ENCODE data around the gene SHLD1. TPM values are rescaled to one million over a fixed set of nuclear protein-coding genes. Genes with fewer than 3 reads are reported as not detected.
A peak's percentile ranks its signal among the peaks of the same experiment; 100 is the strongest.
"Not testable (repeated sequence)": the region's sequence is repeated elsewhere in the genome, so short reads cannot be mapped to it uniquely, and the experiment has no call there.

The SHLD1 gene, protein sequence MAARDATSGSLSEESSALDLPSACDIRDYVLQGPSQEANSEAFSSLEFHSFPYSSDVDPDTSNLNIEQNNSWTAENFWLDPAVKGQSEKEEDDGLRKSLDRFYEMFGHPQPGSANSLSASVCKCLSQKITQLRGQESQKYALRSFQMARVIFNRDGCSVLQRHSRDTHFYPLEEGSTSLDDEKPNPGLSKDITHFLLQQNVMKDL
- 12.5 TPM for total RNA-seq

- Histone ChIP-seq H3K4me1 (ENCODE audit: control insufficient read depth in 3 of 3, insufficient read depth in 3 of 3, low read length in 3 of 3) (peaks cover 0 to 5% (median 0%) of the 10 kb centered on the region in 3 donors), H3K9me3 (ENCODE audit: control insufficient read depth in 3 of 3, low read length in 3 of 3) (no peaks in the 10 kb centered on the region), H3K27me3 (ENCODE audit: control insufficient read depth in 3 of 3, insufficient read depth in 3 of 3, low read length in 3 of 3) (no peaks in the 10 kb centered on the region), H3K36me3 (ENCODE audit: control insufficient read depth in 3 of 3, insufficient read depth in 3 of 3, low read length in 3 of 3) (no peaks in the 10 kb centered on the region), H3K4me3 (ENCODE audit: low read length in 3 of 3) (peak within 1 kb of the TSS; percentile 76 to 93 (median 86)), H3K27ac (ENCODE audit: low read depth, low read length) (peak within 1 kb of the TSS; percentile 32), H3K9ac (ENCODE audit: low read depth in 1 of 3, low read length in 3 of 3) (peak within 1 kb of the TSS; percentile 71 to 80 (median 77))
Measured at GRCh38 chr20:5749952-5750779, at the start of gene SHLD1. TSS of gene SHLD1 (plus strand) at chr20:5750401. CDS start at chr20:5772866, 22,465 bp downstream.

DNA sequence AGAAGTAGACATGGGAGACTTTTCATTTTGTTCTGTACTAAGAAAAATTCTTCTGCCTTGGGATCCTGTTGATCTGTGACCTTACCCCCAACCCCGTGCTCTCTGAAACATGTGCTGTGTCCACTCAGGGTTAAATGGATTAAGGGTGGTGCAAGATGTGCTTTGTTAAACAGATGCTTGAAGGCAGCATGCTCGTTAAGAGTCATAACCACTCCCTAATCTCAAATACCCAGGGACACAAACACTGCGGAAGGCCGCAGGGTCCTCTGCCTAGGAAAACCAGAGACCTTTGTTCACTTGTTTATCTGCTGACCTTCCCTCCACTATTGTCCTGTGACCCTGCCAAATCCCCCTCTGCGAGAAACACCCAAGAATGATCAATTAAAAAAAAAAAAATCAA is 47.9 kb upstream of the SHLD1 start:
- H3K4me3 ChIP-seq (ENCODE audit: low read length in 3 of 3); H3K4me1 ChIP-seq (ENCODE audit: control insufficient read depth in 3 of 3, insufficient read depth in 3 of 3, low read length in 3 of 3); H3K27me3 ChIP-seq (ENCODE audit: control insufficient read depth in 3 of 3, insufficient read depth in 3 of 3, low read length in 3 of 3); H3K27ac ChIP-seq (ENCODE audit: low read depth, low read length); H3K9ac ChIP-seq (ENCODE audit: low read depth in 1 of 3, low read length in 3 of 3); H3K9me3 ChIP-seq (ENCODE audit: control insufficient read depth in 3 of 3, low read length in 3 of 3); H3K36me3 ChIP-seq (ENCODE audit: control insufficient read depth in 3 of 3, insufficient read depth in 3 of 3, low read length in 3 of 3): not testable (repeated sequence)

DNA sequence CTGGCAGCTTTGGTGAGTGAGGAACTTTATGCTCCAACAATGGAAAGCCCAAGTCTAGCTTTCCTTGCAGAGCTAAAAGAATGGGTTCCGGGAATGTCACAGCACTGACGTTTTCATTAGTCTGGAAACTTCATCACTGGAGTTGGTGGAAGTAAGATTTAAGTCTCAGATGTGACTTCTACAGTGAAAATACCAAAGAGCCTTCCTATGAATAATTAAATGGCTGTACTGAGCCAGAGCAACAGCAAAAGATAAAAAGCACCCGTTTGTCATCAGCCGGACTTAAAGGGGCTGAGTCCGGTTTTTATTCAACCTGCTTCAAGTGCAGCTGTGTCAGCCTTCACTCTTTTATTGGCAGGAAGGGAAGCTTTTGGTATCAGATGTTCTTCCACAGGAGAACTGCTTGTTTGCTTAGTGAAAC is 46.5 kb upstream of the SHLD1 start:
- Histone ChIP-seq H3K4me3 (ENCODE audit: low read length in 3 of 3) (no peak overlapping the region), H3K27ac (ENCODE audit: low read depth, low read length) (no peak overlapping the region), H3K4me1 (ENCODE audit: control insufficient read depth in 3 of 3, insufficient read depth in 3 of 3, low read length in 3 of 3) (no peaks in the 10 kb centered on the region), H3K9ac (ENCODE audit: low read depth in 1 of 3, low read length in 3 of 3) (no peak overlapping the region), H3K36me3 (ENCODE audit: control insufficient read depth in 3 of 3, insufficient read depth in 3 of 3, low read length in 3 of 3) (no peaks in the 10 kb centered on the region), H3K27me3 (ENCODE audit: control insufficient read depth in 3 of 3, insufficient read depth in 3 of 3, low read length in 3 of 3) (no peaks in the 10 kb centered on the region), H3K9me3 (ENCODE audit: control insufficient read depth in 3 of 3, low read length in 3 of 3) (no peaks in the 10 kb centered on the region)

- Histone ChIP-seq H3K36me3 (ENCODE audit: control insufficient read depth in 3 of 3, insufficient read depth in 3 of 3, low read length in 3 of 3) (no peaks in the 10 kb centered on the region), H3K9me3 (ENCODE audit: control insufficient read depth in 3 of 3, low read length in 3 of 3) (no peaks in the 10 kb centered on the region), H3K4me3 (ENCODE audit: low read length in 3 of 3) (no peak overlapping the region), H3K27ac (ENCODE audit: low read depth, low read length) (no peak overlapping the region), H3K27me3 (ENCODE audit: control insufficient read depth in 3 of 3, insufficient read depth in 3 of 3, low read length in 3 of 3) (no peaks in the 10 kb centered on the region), H3K9ac (ENCODE audit: low read depth in 1 of 3, low read length in 3 of 3) (no peak overlapping the region), H3K4me1 (ENCODE audit: control insufficient read depth in 3 of 3, insufficient read depth in 3 of 3, low read length in 3 of 3) (peaks cover 0 to 8% (median 0%) of the 10 kb centered on the region in 3 donors)
Measured at GRCh38 chr20:5705827-5706226, 44.4 kb upstream of the SHLD1 start.

DNA sequence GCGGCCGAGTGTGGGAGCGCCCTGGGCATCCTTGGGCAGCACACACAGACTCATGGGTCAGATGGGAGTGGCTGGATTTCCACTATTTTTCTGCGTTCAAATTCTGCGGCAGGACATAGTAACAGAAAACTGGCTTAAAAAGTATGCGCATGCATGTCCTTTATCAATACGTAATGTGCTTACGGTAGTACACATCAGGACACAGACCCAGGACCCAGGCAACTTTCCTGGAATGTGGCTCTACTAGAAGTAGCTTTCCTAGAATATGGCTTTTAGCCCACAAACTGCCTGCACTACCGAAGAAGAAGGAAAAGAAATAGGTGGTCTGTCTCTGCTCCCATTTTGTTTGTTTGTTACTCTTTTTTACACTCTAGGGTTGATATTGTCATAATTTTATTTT is 43.4 kb upstream of the SHLD1 start:
- no peak overlapping the region for H3K9ac ChIP-seq (ENCODE audit: low read depth in 1 of 3, low read length in 3 of 3)
- H3K27me3 ChIP-seq (ENCODE audit: control insufficient read depth in 3 of 3, insufficient read depth in 3 of 3, low read length in 3 of 3), result no peaks in the 10 kb centered on the region
- no peak overlapping the region for H3K27ac ChIP-seq (ENCODE audit: low read depth, low read length)
- H3K4me1 ChIP-seq (ENCODE audit: control insufficient read depth in 3 of 3, insufficient read depth in 3 of 3, low read length in 3 of 3), result peaks cover 0 to 10% (median 0%) of the 10 kb centered on the region in 3 donors
- no peaks in the 10 kb centered on the region for H3K9me3 ChIP-seq (ENCODE audit: control insufficient read depth in 3 of 3, low read length in 3 of 3)
- no peak overlapping the region for H3K4me3 ChIP-seq (ENCODE audit: low read length in 3 of 3)
- H3K36me3 ChIP-seq (ENCODE audit: control insufficient read depth in 3 of 3, insufficient read depth in 3 of 3, low read length in 3 of 3), result no peaks in the 10 kb centered on the region

DNA sequence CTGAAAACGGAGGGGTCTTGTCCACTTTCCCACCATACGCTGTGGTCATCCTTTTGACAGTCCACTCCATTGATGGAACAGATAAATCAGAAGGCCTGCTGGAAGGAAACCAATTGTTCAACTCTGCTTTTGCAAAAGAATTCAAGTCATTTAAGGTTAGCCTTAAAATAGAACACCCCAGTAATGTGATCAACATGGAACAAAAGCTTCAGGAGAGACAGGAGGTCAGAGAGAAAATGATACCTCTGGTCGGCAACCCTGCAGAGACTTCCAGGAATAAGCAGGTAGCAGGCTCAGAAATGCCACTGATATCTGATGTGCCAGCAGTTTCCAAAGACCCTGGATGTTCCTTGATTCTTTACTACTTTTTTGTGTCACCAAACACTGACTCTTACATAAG is 39.6 kb upstream of the SHLD1 start:
- no peak overlapping the region for H3K27ac ChIP-seq (ENCODE audit: low read depth, low read length)

DNA sequence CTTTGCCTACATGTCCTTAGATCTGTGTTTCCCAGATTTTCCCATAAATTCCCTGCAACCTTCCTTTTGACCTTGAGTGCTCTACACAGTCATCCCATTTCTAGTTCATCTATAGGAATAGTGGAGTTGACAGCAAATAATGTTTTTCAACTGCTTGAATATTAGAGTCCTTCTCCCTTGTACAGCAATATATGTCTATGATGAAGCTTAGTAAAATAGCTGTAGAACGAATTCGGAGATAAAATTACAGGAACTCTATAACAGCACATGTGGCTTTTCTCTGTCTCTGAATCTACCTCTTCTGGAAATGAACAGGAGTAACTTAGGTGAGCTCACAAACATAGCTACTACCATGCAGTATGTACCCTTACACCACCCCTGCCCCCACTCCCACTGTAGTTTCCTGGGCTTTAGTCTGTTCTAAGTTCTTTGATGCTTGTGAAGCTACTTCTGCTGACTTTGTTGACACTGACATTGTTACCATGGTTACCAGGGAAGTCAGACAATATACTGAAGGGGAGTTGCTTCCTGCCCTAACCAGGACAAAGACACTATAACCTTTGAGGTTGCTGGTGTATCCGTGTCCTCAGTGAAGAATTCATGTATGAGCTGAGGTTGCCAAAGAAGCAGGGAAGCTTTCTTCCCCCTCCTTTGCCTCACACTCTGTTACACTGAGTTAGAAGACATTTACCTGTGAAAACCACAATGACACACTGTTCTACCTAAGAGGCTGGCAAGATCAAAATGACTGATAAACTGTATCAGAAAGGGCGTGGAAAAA is 35.8 kb upstream of the SHLD1 start:
- peaks cover 8 to 24% (median 13%) of the 10 kb centered on the region in 3 donors for H3K4me1 ChIP-seq (ENCODE audit: control insufficient read depth in 3 of 3, insufficient read depth in 3 of 3, low read length in 3 of 3)
- H3K36me3 ChIP-seq (ENCODE audit: control insufficient read depth in 3 of 3, insufficient read depth in 3 of 3, low read length in 3 of 3), result no peaks in the 10 kb centered on the region
- no peak overlapping the region for H3K9ac ChIP-seq (ENCODE audit: low read depth in 1 of 3, low read length in 3 of 3)
- H3K27me3 ChIP-seq (ENCODE audit: control insufficient read depth in 3 of 3, insufficient read depth in 3 of 3, low read length in 3 of 3), result no peaks in the 10 kb centered on the region
- H3K9me3 ChIP-seq (ENCODE audit: control insufficient read depth in 3 of 3, low read length in 3 of 3), result no peaks in the 10 kb centered on the region
- no peak overlapping the region for H3K4me3 ChIP-seq (ENCODE audit: low read length in 3 of 3)
- no peak overlapping the region for H3K27ac ChIP-seq (ENCODE audit: low read depth, low read length)

More for the DNA sequence above, 39.6 kb upstream of the SHLD1 start:
- Histone ChIP-seq H3K27me3 (ENCODE audit: control insufficient read depth in 3 of 3, insufficient read depth in 3 of 3, low read length in 3 of 3) (no peaks in the 10 kb centered on the region), H3K9me3 (ENCODE audit: control insufficient read depth in 3 of 3, low read length in 3 of 3) (no peaks in the 10 kb centered on the region), H3K4me1 (ENCODE audit: control insufficient read depth in 3 of 3, insufficient read depth in 3 of 3, low read length in 3 of 3) (peaks cover 0 to 10% (median 0%) of the 10 kb centered on the region in 3 donors), H3K9ac (ENCODE audit: low read depth in 1 of 3, low read length in 3 of 3) (no peak overlapping the region), H3K36me3 (ENCODE audit: control insufficient read depth in 3 of 3, insufficient read depth in 3 of 3, low read length in 3 of 3) (no peaks in the 10 kb centered on the region), H3K4me3 (ENCODE audit: low read length in 3 of 3) (no peak overlapping the region)

- H3K4me3 ChIP-seq (ENCODE audit: low read length in 3 of 3), result no peak overlapping the region
- no peak overlapping the region for H3K27ac ChIP-seq (ENCODE audit: low read depth, low read length)
- H3K27me3 ChIP-seq (ENCODE audit: control insufficient read depth in 3 of 3, insufficient read depth in 3 of 3, low read length in 3 of 3), result no peaks in the 10 kb centered on the region
- H3K9me3 ChIP-seq (ENCODE audit: control insufficient read depth in 3 of 3, low read length in 3 of 3), result no peaks in the 10 kb centered on the region
- H3K4me1 ChIP-seq (ENCODE audit: control insufficient read depth in 3 of 3, insufficient read depth in 3 of 3, low read length in 3 of 3), result peaks cover 9 to 30% (median 19%) of the 10 kb centered on the region in 3 donors
- no peaks in the 10 kb centered on the region for H3K36me3 ChIP-seq (ENCODE audit: control insufficient read depth in 3 of 3, insufficient read depth in 3 of 3, low read length in 3 of 3)
- H3K9ac ChIP-seq (ENCODE audit: low read depth in 1 of 3, low read length in 3 of 3), result no peak overlapping the region
Measured at GRCh38 chr20:5715071-5715841, 34.9 kb upstream of the SHLD1 start.

- H3K4me1 ChIP-seq (ENCODE audit: control insufficient read depth in 3 of 3, insufficient read depth in 3 of 3, low read length in 3 of 3), result peaks cover 9 to 22% (median 19%) of the 10 kb centered on the region in 3 donors
- H3K27ac ChIP-seq (ENCODE audit: low read depth, low read length), result no peak overlapping the region
- no peak overlapping the region for H3K9ac ChIP-seq (ENCODE audit: low read depth in 1 of 3, low read length in 3 of 3)
- no peaks in the 10 kb centered on the region for H3K27me3 ChIP-seq (ENCODE audit: control insufficient read depth in 3 of 3, insufficient read depth in 3 of 3, low read length in 3 of 3)
- H3K9me3 ChIP-seq (ENCODE audit: control insufficient read depth in 3 of 3, low read length in 3 of 3), result no peaks in the 10 kb centered on the region
- no peak overlapping the region for H3K4me3 ChIP-seq (ENCODE audit: low read length in 3 of 3)
- no peaks in the 10 kb centered on the region for H3K36me3 ChIP-seq (ENCODE audit: control insufficient read depth in 3 of 3, insufficient read depth in 3 of 3, low read length in 3 of 3)
Measured at GRCh38 chr20:5716953-5717352, 33.2 kb upstream of the SHLD1 start.

All from skeletal muscle tissue (tissue), 4 donors.